Mesodermal cell (in vitro differentiated cells): ENCODE measurements around the gene BAG1.

Source experiments
- H3K27ac ChIP-seq: 2 replicates; pipeline ENCODE4 v1.7.0; 2013; ENCODE audit warnings: mild to moderate bottlenecking, low read depth, low read length, moderate library complexity; ENCODE audit not compliant: severe bottlenecking
- H3K36me3 ChIP-seq: 2 replicates; pipeline ENCODE4 v1.7.1; 2013; ENCODE audit warnings: mild to moderate bottlenecking, low read length, moderate library complexity; ENCODE audit not compliant: control insufficient read depth, insufficient read depth
- H3K4me1 ChIP-seq: one replicate; pipeline ENCODE4 v1.7.1; 2013; ENCODE audit warnings: mild to moderate bottlenecking, low read length; ENCODE audit not compliant: insufficient read depth, control insufficient read depth, poor library complexity, severe bottlenecking
- H3K4me3 ChIP-seq: 2 replicates; pipeline ENCODE4 v1.7.0; 2013; ENCODE audit warnings: low read length, control low read depth, mild to moderate bottlenecking; ENCODE audit not compliant: insufficient read depth, poor library complexity, severe bottlenecking; ENCODE audit errors: extremely low read depth
- H3K9me3 ChIP-seq: 2 replicates; pipeline ENCODE4 v1.7.1; 2013; ENCODE audit warnings: mild to moderate bottlenecking, low read length, moderate library complexity; ENCODE audit not compliant: control insufficient read depth
- WGBS, 2 experiments: methylation state at CpG; one replicate each; pipeline ENCODE4 v1.1.5; 2013; ENCODE audit warnings: missing lambda C conversion rate in 2 of 2; ENCODE audit not compliant: insufficient coverage in 2 of 2; 5-methylcytosine and 5-hydroxymethylcytosine counted together

The BAG1 gene

DNA sequence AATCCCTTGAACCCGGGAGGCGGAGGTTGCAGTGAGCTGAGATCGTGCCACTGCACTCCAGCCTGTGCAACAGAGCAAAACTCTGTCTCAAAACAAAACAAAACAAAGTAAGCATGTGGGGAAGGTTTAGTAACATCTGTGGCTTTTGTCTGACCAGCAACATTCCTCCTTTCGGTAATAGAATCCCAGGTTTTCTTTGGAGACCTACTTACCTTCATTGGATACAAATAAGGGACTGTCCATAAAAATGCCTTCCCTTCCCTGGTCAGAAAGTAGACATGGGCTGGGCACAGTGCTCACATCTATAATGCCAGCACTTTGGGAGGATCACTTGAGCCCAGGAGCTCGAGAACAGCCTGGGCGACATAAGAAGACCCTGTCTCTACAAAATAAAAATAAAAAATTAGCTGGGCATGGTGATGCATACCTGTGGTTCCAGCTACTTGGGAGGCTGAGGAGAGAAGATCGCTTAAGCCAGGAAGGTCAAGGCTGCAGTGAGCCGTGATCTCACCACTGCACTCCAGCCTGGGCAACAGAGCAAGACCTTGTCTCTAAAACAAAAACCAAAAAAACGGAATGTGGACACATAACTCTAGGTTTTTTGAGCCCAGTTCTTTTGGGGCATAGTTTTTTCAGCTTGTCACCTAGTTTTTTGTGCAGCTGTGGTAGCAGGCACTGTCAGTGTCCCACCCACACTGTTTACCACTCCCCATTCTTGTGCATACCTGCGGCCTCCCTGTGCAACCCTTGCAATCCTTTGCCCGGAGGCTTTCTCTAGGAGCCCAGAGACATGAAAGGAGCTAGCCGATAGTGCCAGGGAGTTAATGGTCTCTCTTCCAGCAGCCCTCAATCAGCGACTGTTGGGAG is 33.5 kb downstream of the BAG1 start:
- WGBS, 2 experiments, result 79% methylated on average over 9 to 11 of the region's 13 CpGs
- no peak overlapping the region for H3K4me3 ChIP-seq
- no peak overlapping the region for H3K27ac ChIP-seq
- no peaks in the 10 kb centered on the region for H3K9me3 ChIP-seq
- H3K36me3 ChIP-seq, result no peaks in the 10 kb centered on the region
- H3K4me1 ChIP-seq, result no peaks in the 10 kb centered on the region

DNA sequence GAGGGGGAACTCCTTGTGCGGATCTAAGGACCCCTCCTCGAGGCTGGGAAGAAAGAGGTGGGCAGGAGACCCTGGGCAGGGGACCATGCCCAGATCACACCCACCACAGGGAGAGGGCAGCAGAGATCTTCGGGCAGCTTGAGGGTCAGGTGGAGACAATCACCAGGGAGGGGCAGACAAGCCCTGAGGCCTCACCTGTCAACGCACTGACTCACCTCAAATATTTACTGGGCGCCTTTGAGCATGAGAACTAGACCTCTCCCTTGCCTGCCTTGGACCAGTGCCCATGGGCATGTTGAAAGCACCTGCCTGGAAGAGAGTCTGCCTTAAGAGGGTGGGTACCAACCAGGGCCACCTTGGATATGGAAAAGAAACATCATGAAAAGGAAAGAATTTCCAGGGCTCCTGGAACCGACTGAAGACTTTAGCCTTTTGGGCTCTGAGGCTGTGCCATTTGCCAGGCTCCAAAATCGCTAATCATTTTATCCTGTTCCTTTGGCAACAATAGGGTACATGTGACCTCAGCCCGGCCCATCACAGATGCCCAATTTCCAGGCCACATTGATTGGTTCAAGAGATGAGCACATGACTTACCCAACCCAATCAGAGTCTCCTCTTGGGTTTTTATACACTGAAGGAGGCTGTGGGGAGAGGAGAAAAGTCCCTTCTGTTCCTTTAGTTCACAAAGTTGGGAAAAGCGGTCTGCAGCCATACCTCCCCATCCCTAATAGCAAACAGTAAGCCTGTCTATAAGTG is 35.0 kb downstream of the BAG1 start:
- Histone ChIP-seq H3K36me3 (no peaks in the 10 kb centered on the region), H3K9me3 (no peaks in the 10 kb centered on the region), H3K27ac (no peak overlapping the region), H3K4me1 (no peaks in the 10 kb centered on the region), H3K4me3 (no peak overlapping the region)
- WGBS, 2 experiments, result 85 to 87% methylated on average over 4 to 7 of the region's 9 CpGs

DNA sequence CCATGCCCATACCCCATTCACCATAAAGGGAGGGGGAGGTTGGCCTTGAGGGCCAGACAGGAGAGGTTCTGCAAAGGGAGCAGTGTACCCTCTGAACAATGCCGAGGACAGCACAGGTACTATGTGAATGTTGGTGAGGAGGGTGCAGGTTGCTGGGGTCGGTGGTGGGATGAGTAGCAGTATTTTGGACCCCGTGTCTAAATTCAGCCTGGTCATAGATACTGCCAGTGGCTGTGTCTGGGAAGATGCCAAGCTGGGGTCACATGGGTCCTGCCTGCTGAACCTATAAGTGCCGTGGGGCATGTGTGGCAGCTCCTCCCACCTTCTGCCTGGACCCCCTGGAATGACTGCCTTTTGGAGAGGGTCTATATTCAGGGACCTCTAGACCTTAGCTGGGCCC is 35.9 kb downstream of the BAG1 start:
- no peak overlapping the region for H3K4me3 ChIP-seq
- H3K9me3 ChIP-seq, result no peaks in the 10 kb centered on the region
- no peaks in the 10 kb centered on the region for H3K36me3 ChIP-seq
- WGBS, 2 experiments, result 92% methylated on average over 4 of the region's 4 CpGs
- H3K4me1 ChIP-seq, result no peaks in the 10 kb centered on the region
- H3K27ac ChIP-seq, result no peak overlapping the region

DNA sequence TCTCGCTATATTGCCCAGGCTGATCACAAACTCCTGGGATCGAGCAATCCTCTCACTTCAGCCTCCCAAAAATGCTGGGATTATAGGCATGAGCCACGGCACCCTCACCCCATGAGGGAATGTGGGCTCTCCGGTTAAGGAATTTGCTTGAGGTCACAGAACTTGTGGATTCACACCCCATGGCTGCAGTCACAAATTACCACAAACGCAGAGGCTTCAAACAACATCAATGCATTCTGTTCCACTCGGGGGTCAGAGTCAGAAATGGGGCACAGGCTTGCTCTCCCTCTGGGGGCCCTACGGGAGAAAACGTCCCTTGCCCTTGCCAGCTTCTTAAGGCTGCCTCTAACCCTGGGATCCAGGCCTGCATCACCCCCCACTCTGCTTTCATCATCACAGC is 36.8 kb downstream of the BAG1 start:
- no peaks in the 10 kb centered on the region for H3K9me3 ChIP-seq
- no peaks in the 10 kb centered on the region for H3K36me3 ChIP-seq
- 77 to 81% methylated on average over 8 of the region's 8 CpGs for WGBS, 2 experiments
- no peaks in the 10 kb centered on the region for H3K4me1 ChIP-seq
- no peak overlapping the region for H3K4me3 ChIP-seq
- H3K27ac ChIP-seq, result no peak overlapping the region

DNA sequence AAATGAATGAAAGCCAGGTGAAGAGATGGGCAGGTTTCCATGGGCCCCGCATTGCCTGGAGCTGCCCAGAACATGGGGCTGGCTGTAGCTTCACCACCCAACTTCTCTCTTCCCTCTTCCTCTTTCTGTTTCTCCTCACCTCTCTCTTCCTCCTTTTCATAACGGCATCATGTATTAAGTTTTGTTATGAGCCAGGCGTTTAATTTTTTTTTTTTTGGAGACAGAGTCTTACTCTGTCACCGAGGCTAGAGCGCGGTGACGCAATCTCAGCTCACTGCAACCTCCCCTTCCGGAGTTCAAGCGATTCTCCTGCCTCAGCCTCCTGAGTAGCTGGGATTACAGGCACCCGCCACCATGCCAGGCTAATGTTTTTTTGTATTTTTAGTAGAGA is 37.5 kb downstream of the BAG1 start:
- no peak overlapping the region for H3K27ac ChIP-seq
- whole genome bisulfite sequencing, 2 experiments, result 98 to 100% methylated on average over 5 to 7 of the region's 10 CpGs
- H3K9me3 ChIP-seq, result no peaks in the 10 kb centered on the region
- H3K4me3 ChIP-seq, result no peak overlapping the region
- H3K36me3 ChIP-seq, result no peaks in the 10 kb centered on the region
- no peaks in the 10 kb centered on the region for H3K4me1 ChIP-seq

DNA sequence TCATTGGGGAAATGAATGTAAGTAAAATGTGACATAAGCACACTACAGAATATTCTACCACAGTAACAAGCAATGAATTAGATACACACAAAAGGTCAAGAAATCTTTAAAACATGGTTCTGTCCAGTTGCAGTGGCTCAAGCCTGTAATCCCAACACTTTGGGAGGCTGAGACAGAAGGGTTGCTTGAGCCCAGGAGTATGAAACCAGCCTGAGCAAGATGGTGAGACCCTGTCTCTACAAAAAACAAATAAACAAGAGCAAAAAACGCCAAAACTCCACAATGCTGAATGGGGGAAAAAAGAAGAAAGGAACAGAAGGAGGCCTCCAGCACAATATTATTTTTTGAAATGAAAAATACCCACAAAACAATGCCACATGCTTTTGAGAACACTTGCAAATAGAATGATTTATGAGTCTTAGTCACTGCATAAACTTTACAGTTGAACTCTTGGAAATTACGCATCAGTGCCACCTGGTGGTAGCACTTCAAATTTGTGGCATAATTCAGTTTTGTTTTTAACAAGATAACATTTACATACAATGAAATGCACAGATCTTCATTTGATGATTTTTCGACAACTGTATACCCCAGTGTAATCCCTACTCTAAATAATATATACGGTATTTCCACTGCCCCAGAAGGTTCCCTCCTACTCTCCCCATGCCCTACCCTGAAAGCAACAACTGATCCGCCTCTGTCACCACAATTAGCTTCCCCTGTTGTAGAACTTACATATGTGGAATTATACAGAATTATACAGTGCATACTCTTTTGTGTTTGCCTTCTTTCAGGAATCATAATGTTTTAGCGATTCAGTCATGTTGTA is 39.0 kb downstream of the BAG1 start:
- H3K4me1 ChIP-seq, result no peaks in the 10 kb centered on the region
- H3K36me3 ChIP-seq, result no peaks in the 10 kb centered on the region
- no peak overlapping the region for H3K4me3 ChIP-seq
- no peaks in the 10 kb centered on the region for H3K9me3 ChIP-seq
- 0 to 7% methylated on average over 2 to 3 of the region's 6 CpGs for WGBS, 2 experiments
- no peak overlapping the region for H3K27ac ChIP-seq

DNA sequence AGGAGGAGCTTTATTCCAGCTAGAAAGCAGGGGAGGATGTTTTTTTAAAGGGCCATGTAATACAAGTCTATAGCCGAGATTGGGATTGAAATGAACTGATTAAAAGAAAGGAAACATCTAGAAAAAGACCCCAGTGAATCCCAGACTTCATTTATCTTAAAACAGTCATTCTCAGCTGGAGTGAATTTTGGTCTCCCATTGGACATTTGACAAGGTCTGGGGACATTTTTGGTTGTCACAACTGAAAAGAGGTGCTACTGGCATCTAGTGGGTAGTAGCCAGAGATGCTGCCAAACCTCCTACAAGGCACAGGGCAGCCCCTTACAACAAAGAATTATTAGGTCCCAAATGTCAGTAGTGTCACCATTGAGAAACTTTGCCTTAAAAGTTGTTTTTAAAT is 40.8 kb downstream of the BAG1 start:
- WGBS, 2 experiments, result no CpG with 5 or more reads among the region's 1 CpG
- no peak overlapping the region for H3K27ac ChIP-seq
- H3K9me3 ChIP-seq, result no peaks in the 10 kb centered on the region
- H3K4me3 ChIP-seq, result no peak overlapping the region
- no peaks in the 10 kb centered on the region for H3K4me1 ChIP-seq
- no peaks in the 10 kb centered on the region for H3K36me3 ChIP-seq

DNA sequence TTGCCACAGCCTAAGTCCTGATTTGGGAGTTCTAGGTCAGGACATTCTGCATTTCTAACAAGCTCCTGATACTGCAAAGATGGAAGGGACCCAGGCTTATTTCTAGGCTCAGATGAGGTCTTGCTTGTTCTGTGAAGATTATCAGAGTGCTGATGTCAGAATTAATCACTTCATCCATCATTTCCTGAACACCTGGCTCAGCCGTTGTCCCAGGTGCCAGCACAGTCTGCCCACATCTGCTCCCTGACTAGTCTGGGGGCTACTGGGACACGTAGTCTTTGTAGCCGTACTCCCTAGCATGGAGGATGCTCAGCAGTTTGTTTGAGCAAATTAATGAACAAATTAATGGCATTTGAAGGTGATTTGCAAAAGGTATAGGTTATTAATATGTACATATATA is 42.5 kb downstream of the BAG1 start:
- 100% methylated on average over 3 of the region's 3 CpGs for WGBS, 2 experiments

DNA sequence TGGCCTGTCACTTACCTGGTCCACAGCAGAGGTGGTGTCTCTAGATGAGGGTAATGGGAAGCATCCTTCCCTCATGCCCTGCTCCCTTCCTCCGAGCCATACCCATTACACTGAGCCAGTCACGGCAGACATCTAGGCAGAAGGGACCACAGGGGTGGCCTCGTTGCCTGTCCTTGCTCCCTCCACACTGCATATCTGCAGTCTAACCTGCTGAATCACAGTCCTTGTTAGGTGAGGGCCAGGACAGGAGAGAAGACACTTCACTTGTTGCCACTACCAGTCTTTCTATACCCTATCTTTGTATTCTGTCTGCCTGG is 43.0 kb downstream of the BAG1 start:
- Histone ChIP-seq H3K9me3 (no peaks in the 10 kb centered on the region), H3K36me3 (no peaks in the 10 kb centered on the region), H3K4me1 (no peaks in the 10 kb centered on the region), H3K4me3 (no peak overlapping the region), H3K27ac (no peak overlapping the region)
- 87 to 95% methylated on average over 2 to 3 of the region's 3 CpGs for WGBS, 2 experiments

More for the DNA sequence above, 42.5 kb downstream of the BAG1 start:
- H3K9me3 ChIP-seq, result no peaks in the 10 kb centered on the region
- no peaks in the 10 kb centered on the region for H3K36me3 ChIP-seq
- H3K4me1 ChIP-seq, result no peaks in the 10 kb centered on the region
- H3K4me3 ChIP-seq, result no peak overlapping the region
- H3K27ac ChIP-seq, result no peak overlapping the region

DNA sequence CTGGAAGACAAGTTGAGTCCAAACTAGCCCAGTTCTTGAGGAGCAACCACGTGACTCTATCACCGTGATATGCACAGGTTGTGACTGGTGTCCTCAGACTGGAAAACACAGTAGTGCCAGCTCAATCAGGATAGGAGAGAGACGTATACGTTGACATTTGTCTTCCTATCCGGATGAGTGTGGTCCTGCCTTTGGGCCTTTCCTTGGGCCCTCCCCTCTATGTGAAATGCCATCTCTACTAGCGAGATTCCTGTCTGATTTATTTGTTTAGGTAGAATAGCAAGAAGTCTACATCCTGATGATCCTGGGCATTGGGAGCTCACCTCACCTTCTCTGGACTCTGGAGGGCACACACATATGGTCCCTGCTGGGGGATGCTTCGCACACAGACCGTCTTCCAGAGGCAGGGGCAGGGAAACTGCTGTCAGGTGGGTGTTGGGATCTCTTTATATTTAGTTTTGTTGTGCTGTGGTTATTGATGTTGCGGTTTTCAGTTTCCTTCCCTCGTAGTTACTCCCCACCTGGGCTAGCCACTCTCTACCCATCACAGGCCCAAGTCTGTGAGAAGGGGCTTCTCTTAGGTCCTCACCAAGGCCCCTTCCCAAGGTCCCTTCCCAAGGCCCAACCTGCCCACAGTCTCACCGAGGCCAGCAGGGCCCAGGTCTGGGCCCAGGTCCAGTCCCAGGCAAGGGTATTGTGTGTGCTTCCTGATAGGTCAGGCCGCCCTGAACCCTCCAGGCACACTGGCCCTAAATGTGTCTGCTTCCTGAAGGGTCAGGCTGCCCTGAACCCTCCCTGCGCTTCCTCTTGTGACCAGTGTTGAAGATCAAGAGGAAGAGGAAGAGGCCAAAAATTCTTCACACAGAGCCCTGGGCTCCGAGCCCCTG is 43.6 kb downstream of the BAG1 start:
- no peak overlapping the region for H3K27ac ChIP-seq
- 82 to 97% methylated on average over 7 to 8 of the region's 14 CpGs for WGBS, 2 experiments
- H3K4me1 ChIP-seq, result no peaks in the 10 kb centered on the region
- H3K36me3 ChIP-seq, result no peaks in the 10 kb centered on the region
- no peak overlapping the region for H3K4me3 ChIP-seq
- H3K9me3 ChIP-seq, result no peaks in the 10 kb centered on the region
